Measurements from ENCODE around the gene MFAP3. TPM values are rescaled to one million over a fixed set of nuclear protein-coding genes. Genes with fewer than 3 reads are reported as not detected.

Gene MFAP3
- total RNA-seq, 2 donors from 2014 or later = 34.0 to 35.3 TPM

GRCh38 chr5:154084062-154084639 lies 45.4 kb downstream of the MFAP3 start:
- intact Hi-C loops (cut with DNase I) = no loop called here
- DNase-seq (no peak), ATAC-seq (no peak)

- no peak for ATAC-seq
- intact Hi-C loops (cut with DNase I) = no loop called here
- no peak for DNase-seq
Observed at GRCh38 chr5:154086146-154086545, 47.4 kb downstream of the MFAP3 start.

- ATAC-seq (peak in 1 of 2 donors; percentile 80), DNase-seq (no peak)
- intact Hi-C loops (cut with DNase I) = no loop called here
Observed at GRCh38 chr5:154086641-154087040, 47.9 kb downstream of the MFAP3 start.

- DNase-seq (no peak), ATAC-seq (no peak)
- intact Hi-C loops (cut with DNase I) = no loop called here
Observed at GRCh38 chr5:154087260-154087659, 48.5 kb downstream of the MFAP3 start.

GRCh38 chr5:154088801-154089200 lies 50.0 kb downstream of the MFAP3 start:
- no peak for DNase-seq
- intact Hi-C loops (cut with DNase I) = no loop called here

GRCh38 chr5:154090656-154091055 lies 51.9 kb downstream of the MFAP3 start:
- DNase-seq (no peak), ATAC-seq (no peak)
- intact Hi-C loops (cut with DNase I) = no loop called here

More at GRCh38 chr5:154088801-154089200, 50.0 kb downstream of the MFAP3 start:
- ATAC-seq = no peak

- ATAC-seq (peak in 1 of 2 donors; percentile 27), DNase-seq (no peak)
- intact Hi-C loops (cut with DNase I) = no loop called here
Observed at GRCh38 chr5:154092356-154093141, 53.8 kb downstream of the MFAP3 start.

- no peak for ATAC-seq
- DNase-seq = no peak
- intact Hi-C loops (cut with DNase I) = no loop called here
Observed at GRCh38 chr5:154093142-154093532, 54.4 kb downstream of the MFAP3 start.

- intact Hi-C loops (cut with DNase I) = no loop called here
- no peak for ATAC-seq
Observed at GRCh38 chr5:154095904-154096303, 57.1 kb downstream of the MFAP3 start.

GRCh38 chr5:154097031-154097430 lies 58.3 kb downstream of the MFAP3 start:
- ATAC-seq = no peak
- intact Hi-C loops (cut with DNase I) = no loop called here
- DNase-seq = no peak

More at GRCh38 chr5:154095904-154096303, 57.1 kb downstream of the MFAP3 start:
- no peak for DNase-seq

GRCh38 chr5:154098465-154098864 lies 59.7 kb downstream of the MFAP3 start:
- DNase-seq (no peak), ATAC-seq (no peak)
- intact Hi-C loops (cut with DNase I) = no loop called here

- DNase-seq = no peak
- ATAC-seq = no peak
- intact Hi-C loops (cut with DNase I) = no loop called here
Observed at GRCh38 chr5:154101184-154101583, 62.4 kb downstream of the MFAP3 start.

GRCh38 chr5:154103233-154103632 lies 64.5 kb downstream of the MFAP3 start:
- DNase-seq (no peak), ATAC-seq (peak in 1 of 2 donors; percentile 23)
- intact Hi-C loops (cut with DNase I) = no loop called here

Other genes with a start within 250 kb of the MFAP3 start
- 10 to 100 TPM; 29.6 to 35.0 TPM for gene FAM114A2, start 57 bp upstream of the MFAP3 start, total RNA-seq
- 10 to 100 TPM; 19.0 to 19.1 TPM for gene GALNT10, start 151.8 kb downstream of the MFAP3 start, total RNA-seq